ENCODE results near the gene CATSPERZ.

The CATSPERZ gene

DNA sequence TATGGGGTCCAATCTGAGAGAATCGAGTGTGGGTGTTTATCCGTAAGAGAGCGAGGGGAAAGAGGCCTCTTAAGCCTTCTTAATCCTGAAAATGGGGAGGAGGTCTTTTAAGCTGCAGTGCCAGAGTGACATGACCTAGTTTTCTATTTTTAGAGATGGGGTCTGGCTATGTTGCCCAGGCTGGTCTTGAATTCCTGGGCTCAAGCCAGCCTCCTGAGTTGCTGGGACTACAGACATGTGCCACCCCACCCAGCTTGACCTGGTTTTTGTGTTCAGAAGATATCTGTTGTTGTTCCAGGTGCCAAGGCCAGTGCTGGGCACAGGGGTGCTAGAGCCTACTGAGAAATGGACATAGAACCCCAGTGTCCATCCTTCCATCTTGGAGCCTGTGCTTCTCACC lies 17.1 kb upstream of the CATSPERZ start:
- Mint-ChIP-seq H3K4me3 (peak overlapping the region; percentile 85 to 90 (median 88)), H3K9me3 (no peaks in the 10 kb centered on the region), H3K4me1 (peaks cover 12% of the 10 kb centered on the region), H3K27me3 (ENCODE audit: low read depth) (peaks cover 3% of the 10 kb centered on the region), H3K27ac (no peak overlapping the region), H3K36me3 (ENCODE audit: low read depth) (peaks cover 24% of the 10 kb centered on the region)
- TF ChIP-seq, protein P1, sequence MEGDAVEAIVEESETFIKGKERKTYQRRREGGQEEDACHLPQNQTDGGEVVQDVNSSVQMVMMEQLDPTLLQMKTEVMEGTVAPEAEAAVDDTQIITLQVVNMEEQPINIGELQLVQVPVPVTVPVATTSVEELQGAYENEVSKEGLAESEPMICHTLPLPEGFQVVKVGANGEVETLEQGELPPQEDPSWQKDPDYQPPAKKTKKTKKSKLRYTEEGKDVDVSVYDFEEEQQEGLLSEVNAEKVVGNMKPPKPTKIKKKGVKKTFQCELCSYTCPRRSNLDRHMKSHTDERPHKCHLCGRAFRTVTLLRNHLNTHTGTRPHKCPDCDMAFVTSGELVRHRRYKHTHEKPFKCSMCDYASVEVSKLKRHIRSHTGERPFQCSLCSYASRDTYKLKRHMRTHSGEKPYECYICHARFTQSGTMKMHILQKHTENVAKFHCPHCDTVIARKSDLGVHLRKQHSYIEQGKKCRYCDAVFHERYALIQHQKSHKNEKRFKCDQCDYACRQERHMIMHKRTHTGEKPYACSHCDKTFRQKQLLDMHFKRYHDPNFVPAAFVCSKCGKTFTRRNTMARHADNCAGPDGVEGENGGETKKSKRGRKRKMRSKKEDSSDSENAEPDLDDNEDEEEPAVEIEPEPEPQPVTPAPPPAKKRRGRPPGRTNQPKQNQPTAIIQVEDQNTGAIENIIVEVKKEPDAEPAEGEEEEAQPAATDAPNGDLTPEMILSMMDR (IDR thresholded peaks at IDR 0.05; ENCODE audit: unreplicated experiment in 3 of 3), result no peak

DNA sequence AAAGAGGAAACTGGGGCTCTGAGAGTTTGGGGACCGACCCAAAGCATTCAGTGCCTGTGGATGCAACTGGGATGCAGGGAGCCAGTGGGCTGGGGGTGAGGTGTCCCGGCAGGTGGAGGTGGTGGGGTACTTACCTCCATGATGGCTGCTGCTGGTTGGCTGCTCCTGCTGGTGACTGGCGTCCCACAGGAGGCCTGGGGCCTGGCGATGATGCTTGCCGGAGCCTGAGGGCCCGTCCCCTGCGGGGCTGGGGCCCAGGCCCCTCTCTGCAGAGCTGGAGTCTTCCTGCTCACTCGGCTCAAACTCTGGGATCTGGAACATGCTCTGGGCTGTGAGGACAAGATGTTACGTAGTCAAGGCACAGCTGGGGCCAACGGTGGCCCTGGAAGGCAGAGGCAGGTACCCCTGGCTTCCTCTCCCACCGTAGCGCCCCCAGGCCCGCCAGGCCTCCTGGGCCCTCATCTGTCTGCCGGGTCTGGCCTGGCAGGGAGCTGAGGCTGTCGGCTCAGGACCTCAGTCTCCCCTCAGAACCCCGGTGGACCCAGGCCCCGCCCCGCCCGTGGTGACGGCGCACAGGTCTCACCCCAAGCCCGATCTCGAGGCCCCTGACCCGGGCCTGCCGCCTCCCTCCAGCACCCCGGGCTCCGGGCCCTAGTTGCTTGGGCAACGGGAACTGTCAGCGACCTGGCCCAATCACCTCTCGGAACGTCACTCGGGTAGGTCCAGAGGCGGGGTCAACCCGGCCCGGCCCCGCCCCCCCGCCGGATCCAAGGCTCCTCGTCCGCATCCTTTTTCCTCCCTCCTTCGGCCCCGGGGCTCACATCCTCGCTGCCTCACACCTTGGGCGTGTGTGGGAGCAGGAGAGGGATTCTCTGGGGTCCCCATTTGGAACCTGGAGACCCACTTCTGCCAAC lies 15.9 kb upstream of the CATSPERZ start, which contains the start of gene BAD:
BAD (minus strand) TSS at position 618 of the 914 bp plus-strand sequence; CDS start at position 321, 297 bp downstream.
- peaks cover 22% of the 10 kb centered on the region for H3K36me3 Mint-ChIP-seq (ENCODE audit: low read depth)

DNA sequence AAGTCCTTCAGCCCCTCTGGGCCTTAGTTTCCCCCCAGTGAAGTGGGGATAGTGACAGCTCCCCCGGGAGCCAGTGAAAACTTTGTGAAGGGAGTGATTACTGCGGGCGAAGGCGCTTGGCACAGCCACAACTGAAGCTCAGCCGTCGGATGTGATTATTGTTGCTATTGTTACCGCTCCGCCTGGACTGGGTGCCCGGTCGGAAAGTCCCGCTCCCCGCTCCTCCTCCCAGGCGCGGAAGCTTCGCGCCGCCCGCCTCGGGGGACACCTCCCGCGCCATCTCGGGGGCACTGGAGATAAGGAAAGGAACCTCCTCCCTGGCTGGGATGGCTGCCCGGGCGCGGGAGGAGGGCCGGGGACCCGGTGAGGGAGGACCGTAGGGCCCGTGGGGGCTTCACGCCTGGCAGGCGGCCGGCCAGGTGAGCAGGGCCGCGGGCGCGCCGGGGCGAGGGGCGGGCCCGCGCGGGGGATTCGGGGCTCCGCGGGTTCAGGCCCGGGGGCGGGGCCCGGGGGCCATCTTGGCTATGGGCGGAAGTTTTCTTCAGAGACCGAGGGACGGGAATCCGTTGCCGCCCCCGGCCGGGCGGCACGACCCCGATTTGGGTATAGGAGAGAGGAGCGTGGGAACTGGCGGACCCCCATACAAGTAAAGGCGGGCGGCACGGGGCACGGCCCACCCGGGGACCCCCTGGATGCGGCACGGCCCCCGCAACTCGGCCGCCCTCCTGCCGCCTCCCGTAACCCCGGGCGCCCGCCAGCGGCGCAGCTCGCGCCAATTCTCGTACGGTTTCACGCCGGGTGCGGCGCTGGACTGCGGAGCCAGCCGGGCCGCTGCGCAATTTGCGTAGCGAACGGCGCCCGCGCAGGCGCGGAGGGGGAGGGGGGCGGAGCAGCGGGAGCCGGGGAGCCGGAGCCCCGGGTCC lies 14.9 kb upstream of the CATSPERZ start, which contains the start of gene GPR137:
GPR137 (plus strand) TSS at position 887 of the 923 bp plus-strand sequence. CDS start 677 bp downstream, outside the sequence.
- Mint-ChIP-seq H3K4me1 (peaks cover 8% of the 10 kb centered on the region), H3K27ac (peak within 1 kb of the TSS; percentile 54 to 89 (median 88)), H3K27me3 (ENCODE audit: low read depth) (peaks cover 23% of the 10 kb centered on the region), H3K9me3 (no peaks in the 10 kb centered on the region), H3K36me3 (ENCODE audit: low read depth) (peaks cover 22% of the 10 kb centered on the region), H3K4me3 (peak within 1 kb of the TSS; percentile 92 to 93 (median 93))
- TF ChIP-seq, protein P1 (IDR thresholded peaks at IDR 0.05; ENCODE audit: unreplicated experiment in 3 of 3), result no peak

More for the DNA sequence above, 15.9 kb upstream of the CATSPERZ start, which contains the start of gene BAD:
- Mint-ChIP-seq H3K4me1 (peaks cover 8% of the 10 kb centered on the region), H3K27me3 (ENCODE audit: low read depth) (peaks cover 13% of the 10 kb centered on the region), H3K27ac (peak within 1 kb of the TSS; percentile 35 to 88 (median 86)), H3K4me3 (peak within 1 kb of the TSS; percentile 90 to 93 (median 93)), H3K9me3 (no peaks in the 10 kb centered on the region)
- TF ChIP-seq, protein P1 (IDR thresholded peaks at IDR 0.05; ENCODE audit: unreplicated experiment in 3 of 3), result no peak

DNA sequence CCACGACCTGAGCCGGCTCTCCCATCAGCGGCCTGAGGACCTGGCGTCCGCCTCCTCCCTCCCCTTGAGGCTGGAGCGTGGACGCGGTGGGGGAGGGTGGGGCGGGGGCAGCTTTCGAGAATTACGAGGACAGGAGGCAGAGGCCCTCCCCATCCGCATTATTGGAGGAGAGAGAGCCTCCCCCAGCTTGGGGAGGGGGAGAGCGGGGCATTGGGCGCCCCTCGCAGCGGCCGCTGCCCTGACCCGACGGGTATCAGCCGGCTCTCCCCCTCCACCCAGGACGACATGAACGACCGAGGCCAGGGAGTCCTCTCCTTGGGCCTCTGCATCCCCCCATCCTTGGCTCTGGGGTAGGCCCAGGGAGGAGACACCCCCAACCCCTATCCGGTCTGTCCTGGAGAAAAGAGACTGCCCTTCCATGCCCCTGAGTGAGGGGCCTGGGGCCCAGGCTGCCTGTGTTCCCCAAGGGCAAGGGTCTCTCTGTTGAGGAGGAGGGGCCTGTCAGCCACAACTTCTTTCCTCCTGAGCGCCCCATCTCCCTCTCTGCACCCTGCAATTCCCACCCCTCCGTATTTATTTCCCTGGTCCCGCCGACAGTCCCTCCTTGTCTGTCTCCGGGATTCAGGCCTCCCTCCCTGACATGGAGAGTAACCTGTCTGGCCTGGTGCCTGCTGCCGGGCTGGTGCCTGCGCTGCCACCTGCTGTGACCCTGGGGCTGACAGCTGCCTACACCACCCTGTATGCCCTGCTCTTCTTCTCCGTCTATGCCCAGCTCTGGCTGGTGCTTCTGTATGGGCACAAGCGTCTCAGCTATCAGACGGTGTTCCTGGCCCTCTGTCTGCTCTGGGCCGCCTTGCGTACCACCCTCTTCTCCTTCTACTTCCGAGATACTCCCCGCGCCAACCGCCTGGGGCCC lies 14.0 kb upstream of the CATSPERZ start:
- Mint-ChIP-seq H3K4me1 (peaks cover 12% of the 10 kb centered on the region), H3K4me3 (peak overlapping the region; percentile 90 to 93 (median 92)), H3K27ac (peak overlapping the region; percentile 54 to 89 (median 82)), H3K9me3 (no peaks in the 10 kb centered on the region), H3K27me3 (ENCODE audit: low read depth) (peaks cover 32% of the 10 kb centered on the region), H3K36me3 (ENCODE audit: low read depth) (peaks cover 20% of the 10 kb centered on the region)
- TF ChIP-seq, protein P1 (IDR thresholded peaks at IDR 0.05; ENCODE audit: unreplicated experiment in 3 of 3), result no peak

DNA sequence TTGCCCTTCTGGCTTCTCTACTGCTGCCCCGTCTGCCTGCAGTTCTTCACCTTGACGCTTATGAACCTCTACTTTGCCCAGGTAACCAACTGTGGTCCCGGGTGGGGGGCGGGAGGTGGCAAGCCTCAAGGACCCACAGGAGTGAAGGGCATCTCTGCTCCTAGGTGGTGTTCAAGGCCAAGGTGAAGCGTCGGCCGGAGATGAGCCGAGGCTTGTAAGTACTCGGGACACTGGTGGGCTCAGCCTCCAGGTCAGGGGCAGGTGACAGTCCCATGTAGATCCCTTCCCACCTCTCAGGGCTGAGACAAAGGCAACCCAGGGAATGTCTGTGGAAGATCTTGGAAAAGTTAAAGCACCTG lies 13.4 kb upstream of the CATSPERZ start:
- Mint-ChIP-seq H3K4me1 (peaks cover 12% of the 10 kb centered on the region), H3K27ac (peak overlapping the region; percentile 54 to 89 (median 82)), H3K36me3 (ENCODE audit: low read depth) (peaks cover 13% of the 10 kb centered on the region), H3K9me3 (no peaks in the 10 kb centered on the region), H3K4me3 (peak overlapping the region; percentile 90 to 93 (median 92)), H3K27me3 (ENCODE audit: low read depth) (peaks cover 33% of the 10 kb centered on the region)
- TF ChIP-seq, protein P1 (IDR thresholded peaks at IDR 0.05; ENCODE audit: unreplicated experiment in 3 of 3), result no peak
